ENCODE results near the gene RIMBP2. TPM values are rescaled to one million over a fixed set of nuclear protein-coding genes. Genes with fewer than 3 reads are reported as not detected.

RIMBP2 gene
- total RNA-seq, 1 experiment from 2014 or later, result 0.95 TPM

DNA sequence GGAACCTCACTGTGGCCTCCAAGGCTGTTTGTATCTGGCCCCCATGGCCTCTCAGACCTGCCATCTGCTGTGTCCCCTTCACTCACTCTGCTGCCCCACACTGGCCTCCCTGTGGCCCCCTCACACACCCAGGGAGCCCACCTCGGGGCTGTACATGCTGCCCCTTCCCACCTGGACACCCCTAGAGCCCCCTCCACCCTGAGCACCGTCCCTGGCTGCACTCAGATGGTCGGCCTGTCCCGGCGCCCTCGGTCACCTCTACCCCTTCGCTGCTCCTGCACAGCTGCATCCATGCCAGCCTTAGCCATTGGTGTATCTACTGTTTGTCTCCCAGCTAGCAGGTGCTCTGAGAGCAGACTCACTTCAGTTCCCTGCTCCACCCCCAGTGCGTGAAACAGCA, 144.4 kb downstream of the RIMBP2 start:
- ChIA-PET CTCF (interaction anchor here (0.7 kb wide), 1 partner anchor 141 kb away, joined by 6 read pairs; no protein-coding TSS in a partner anchor), POLR2A (ENCODE audit: low non-redundant PET) (no interaction called here)
- no peak for DNase-seq (ENCODE audit: low spot score)
- Histone ChIP-seq H3K9me3 (ENCODE audit: low read depth, low read length, poor library complexity, severe bottlenecking) (no peaks in the 10 kb centered on the region), H3K4me1 (ENCODE audit: insufficient read depth, low read length, poor library complexity, severe bottlenecking) (no peaks in the 10 kb centered on the region), H3K36me3 (ENCODE audit: insufficient read depth, low read length, poor library complexity, severe bottlenecking) (no peaks in the 10 kb centered on the region), H3K4me3 (ENCODE audit: low read depth, low read length, poor library complexity, severe bottlenecking) (no peak overlapping the region), H3K27me3 (replicated peaks; ENCODE audit: insufficient read depth, low read depth, low read length, poor library complexity) (peaks cover 10% of the 10 kb centered on the region), H3K27ac (ENCODE audit: low read depth, low read length, poor library complexity, severe bottlenecking) (no peak overlapping the region)
- TF ChIP-seq CTCF (conservative IDR thresholded peaks at IDR 0.05; ENCODE audit: low read depth, low read length) (no peak), EZH2 (IDR thresholded peaks at IDR 0.05; ENCODE audit: borderline replicate concordance, low read depth, low read length, poor library complexity, severe bottlenecking) (no peak)
- BruUV-seq (replicated peaks), result no TSS peak
- intact Hi-C loops (cut with micrococcal nuclease; ENCODE audit: unreplicated experiment), result no loop called here

GRCh38 chr12:130571089-130571488, 145.0 kb downstream of the RIMBP2 start:
- BruUV-seq (replicated peaks), result no TSS peak
- POLR2A ChIA-PET (ENCODE audit: low non-redundant PET), result no interaction called here
- DNase-seq (ENCODE audit: low spot score), result no peak
- peaks cover 10% of the 10 kb centered on the region for H3K27me3 ChIP-seq (replicated peaks; ENCODE audit: insufficient read depth, low read depth, low read length, poor library complexity)
- H3K4me3 ChIP-seq (ENCODE audit: low read depth, low read length, poor library complexity, severe bottlenecking), result no peak overlapping the region
- TF ChIP-seq CTCF (conservative IDR thresholded peaks at IDR 0.05; ENCODE audit: low read depth, low read length), result no peak
- TF ChIP-seq EZH2 (IDR thresholded peaks at IDR 0.05; ENCODE audit: borderline replicate concordance, low read depth, low read length, poor library complexity, severe bottlenecking), result no peak
- intact Hi-C loops (cut with micrococcal nuclease; ENCODE audit: unreplicated experiment), result no loop called here
- no peaks in the 10 kb centered on the region for H3K4me1 ChIP-seq (ENCODE audit: insufficient read depth, low read length, poor library complexity, severe bottlenecking)
- no peak overlapping the region for H3K27ac ChIP-seq (ENCODE audit: low read depth, low read length, poor library complexity, severe bottlenecking)
- peaks cover under 1% of the 10 kb centered on the region for H3K9me3 ChIP-seq (ENCODE audit: low read depth, low read length, poor library complexity, severe bottlenecking)
- H3K36me3 ChIP-seq (ENCODE audit: insufficient read depth, low read length, poor library complexity, severe bottlenecking), result no peaks in the 10 kb centered on the region
- CTCF ChIA-PET, result interaction anchor here (0.7 kb wide), 1 partner anchor 142 kb away, joined by 6 read pairs; no protein-coding TSS in a partner anchor

- Histone ChIP-seq H3K36me3 (ENCODE audit: insufficient read depth, low read length, poor library complexity, severe bottlenecking) (no peaks in the 10 kb centered on the region), H3K27me3 (replicated peaks; ENCODE audit: insufficient read depth, low read depth, low read length, poor library complexity) (peaks cover 10% of the 10 kb centered on the region), H3K9me3 (ENCODE audit: low read depth, low read length, poor library complexity, severe bottlenecking) (peaks cover 11% of the 10 kb centered on the region), H3K4me3 (ENCODE audit: low read depth, low read length, poor library complexity, severe bottlenecking) (no peak overlapping the region), H3K27ac (ENCODE audit: low read depth, low read length, poor library complexity, severe bottlenecking) (no peak overlapping the region), H3K4me1 (ENCODE audit: insufficient read depth, low read length, poor library complexity, severe bottlenecking) (no peaks in the 10 kb centered on the region)
- ChIA-PET POLR2A (ENCODE audit: low non-redundant PET) (no interaction called here), CTCF (no interaction called here)
- DNase-seq (ENCODE audit: low spot score), result no peak
- BruUV-seq (replicated peaks), result no TSS peak
- intact Hi-C loops (cut with micrococcal nuclease; ENCODE audit: unreplicated experiment), result no loop called here
- TF ChIP-seq EZH2 (IDR thresholded peaks at IDR 0.05; ENCODE audit: borderline replicate concordance, low read depth, low read length, poor library complexity, severe bottlenecking) (no peak), CTCF (conservative IDR thresholded peaks at IDR 0.05; ENCODE audit: low read depth, low read length) (no peak)
Observed at GRCh38 chr12:130569521-130569920, 146.6 kb downstream of the RIMBP2 start.
